GM23248 (cell line): Measurements from ENCODE around the gene NUDT16L1.

ENCODE experiments used
- EZH2 ChIP-seq: fragments of 200-600 bp; sonication (generic); IDR thresholded peaks from 2 replicates; pipeline ENCODE4 v1.6.1; 2018; ENCODE audit warnings: antibody characterized with exemption, mild to moderate bottlenecking; ENCODE audit not compliant: insufficient read depth, poor library complexity, severe bottlenecking
- EZH2phosphoT487 ChIP-seq: fragments of 200-600 bp; sonication (generic); IDR thresholded peaks from 2 replicates; pipeline ENCODE4 v1.6.1; 2018; ENCODE audit warnings: antibody characterized with exemption, moderate library complexity, mild to moderate bottlenecking, low read depth; ENCODE audit not compliant: insufficient read depth

DNA sequence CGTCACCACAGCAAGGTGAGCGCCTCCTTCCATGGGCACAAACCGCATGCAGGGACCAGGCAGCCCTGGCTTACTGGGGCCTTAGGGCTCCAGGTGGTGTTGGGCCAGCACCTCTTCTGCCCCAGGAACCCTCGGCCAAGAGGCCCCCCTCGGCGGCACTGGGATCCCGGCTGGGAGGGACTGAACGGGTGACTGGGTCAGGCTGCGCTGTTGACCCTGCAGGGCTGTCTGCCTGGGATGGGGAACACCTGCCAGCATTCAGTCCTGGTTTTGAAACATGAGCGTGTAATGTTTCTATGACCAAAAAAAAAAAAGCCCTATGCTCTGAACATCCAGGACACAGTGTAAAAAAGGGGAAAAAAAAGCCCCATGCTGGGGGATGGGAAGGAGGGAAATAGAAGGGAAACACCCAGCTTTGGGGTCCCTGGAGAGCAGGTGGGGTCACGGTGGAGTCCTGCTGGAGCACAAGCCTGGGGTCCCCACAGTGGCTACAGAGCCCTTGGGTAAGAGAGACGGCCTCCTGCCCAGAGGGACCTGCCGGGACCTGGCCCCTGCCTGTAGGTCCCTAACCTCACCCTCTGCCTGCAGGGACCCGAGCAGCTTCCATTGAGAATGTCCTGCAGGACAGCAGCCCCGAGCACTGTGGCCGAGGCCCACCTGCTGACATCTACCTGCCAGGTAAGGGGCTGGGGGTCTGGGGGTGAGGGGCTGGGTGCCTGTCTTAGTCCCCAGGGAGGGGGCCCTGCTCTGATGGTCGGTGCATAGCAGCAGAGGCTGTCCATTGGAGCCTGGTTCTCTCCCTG lies 9.9 kb upstream of the NUDT16L1 start:
- TF ChIP-seq EZH2phosphoT487: no peak
- no peak for TF ChIP-seq EZH2
